ENCODE results near the gene BRF1. TPM values are rescaled to one million over a fixed set of nuclear protein-coding genes. Genes with fewer than 3 reads are reported as not detected.

Gene BRF1
- total RNA-seq, 2 experiments from 2014 or later, result 23.7 to 26.4 TPM

- H3K4me2 ChIP-seq (ENCODE audit: low read length), result no peak overlapping the region
- POLR2A ChIA-PET, result no interaction called here
- no peak for DNase-seq (ENCODE audit: low spot score)
- no peak overlapping the region for H2AFZ ChIP-seq (ENCODE audit: low read length)
- BruUV-seq (replicated peaks), result no TSS peak
- H4K20me1 ChIP-seq (ENCODE audit: insufficient read depth, low read length), result no peaks in the 10 kb centered on the region; the same call in 1 of the 2 replicates
- intact Hi-C loops (cut with micrococcal nuclease; ENCODE audit: unreplicated experiment), result no loop called here
- no peak overlapping the region for H3K4me3 ChIP-seq (ENCODE audit: low read depth, low read length, poor library complexity, severe bottlenecking)
- H3K36me3 ChIP-seq (ENCODE audit: insufficient read depth, low read length), result no peaks in the 10 kb centered on the region
- no peaks in the 10 kb centered on the region for H3K9me3 ChIP-seq (ENCODE audit: low read length)
- no peak overlapping the region for H3K27ac ChIP-seq (ENCODE audit: low read depth, low read length, poor library complexity, severe bottlenecking)
- no peaks in the 10 kb centered on the region for H3K4me1 ChIP-seq (ENCODE audit: insufficient read depth, low read length, poor library complexity, severe bottlenecking)
- H3K9me2 ChIP-seq (ENCODE audit: insufficient read depth, low read length), result no peaks in the 10 kb centered on the region
- H3K79me2 ChIP-seq (ENCODE audit: insufficient read depth, low read depth, low read length), result no peaks in the 10 kb centered on the region
- CTCF ChIA-PET (ENCODE audit: unreplicated experiment), result no interaction called here
- TF ChIP-seq CTCF (conservative IDR thresholded peaks at IDR 0.05; ENCODE audit: low read length), result no peak
- TF ChIP-seq EZH2phosphoT487 (IDR thresholded peaks at IDR 0.05; ENCODE audit: borderline replicate concordance, low read depth, low read length), result no peak
Observed at GRCh38 chr14:105212541-105213300, 88.1 kb downstream of the BRF1 start.

GRCh38 chr14:105211758-105212089 is 89.1 kb downstream of the BRF1 start:
- no TSS peak for BruUV-seq (replicated peaks)
- TF ChIP-seq EZH2phosphoT487 (IDR thresholded peaks at IDR 0.05; ENCODE audit: borderline replicate concordance, low read depth, low read length), result no peak
- TF ChIP-seq CTCF (conservative IDR thresholded peaks at IDR 0.05; ENCODE audit: low read length), result no peak
- Histone ChIP-seq H4K20me1 (ENCODE audit: insufficient read depth, low read length) (no peaks in the 10 kb centered on the region; the same call in 1 of the 2 replicates), H3K4me2 (ENCODE audit: low read length) (no peak overlapping the region), H2AFZ (ENCODE audit: low read length) (no peak overlapping the region), H3K27ac (ENCODE audit: low read depth, low read length, poor library complexity, severe bottlenecking) (no peak overlapping the region), H3K9me2 (ENCODE audit: insufficient read depth, low read length) (no peaks in the 10 kb centered on the region), H3K36me3 (ENCODE audit: insufficient read depth, low read length) (no peaks in the 10 kb centered on the region), H3K4me3 (ENCODE audit: low read depth, low read length, poor library complexity, severe bottlenecking) (no peak overlapping the region), H3K4me1 (ENCODE audit: insufficient read depth, low read length, poor library complexity, severe bottlenecking) (no peaks in the 10 kb centered on the region), H3K79me2 (ENCODE audit: insufficient read depth, low read depth, low read length) (no peaks in the 10 kb centered on the region), H3K9me3 (ENCODE audit: low read length) (no peaks in the 10 kb centered on the region)
- intact Hi-C loops (cut with micrococcal nuclease; ENCODE audit: unreplicated experiment), result no loop called here
- DNase-seq (ENCODE audit: low spot score), result no peak
- ChIA-PET POLR2A (no interaction called here), CTCF (ENCODE audit: unreplicated experiment) (no interaction called here)

- no peaks in the 10 kb centered on the region for H3K36me3 ChIP-seq (ENCODE audit: insufficient read depth, low read length)
- no TSS peak for BruUV-seq (replicated peaks)
- CTCF ChIA-PET (ENCODE audit: unreplicated experiment), result no interaction called here
- no peak overlapping the region for H3K27ac ChIP-seq (ENCODE audit: low read depth, low read length, poor library complexity, severe bottlenecking)
- H2AFZ ChIP-seq (ENCODE audit: low read length), result no peak overlapping the region
- H4K20me1 ChIP-seq (ENCODE audit: insufficient read depth, low read length), result no peaks in the 10 kb centered on the region; the same call in 1 of the 2 replicates
- H3K9me2 ChIP-seq (ENCODE audit: insufficient read depth, low read length), result no peaks in the 10 kb centered on the region
- intact Hi-C loops (cut with micrococcal nuclease; ENCODE audit: unreplicated experiment), result no loop called here
- no peak overlapping the region for H3K4me2 ChIP-seq (ENCODE audit: low read length)
- no peaks in the 10 kb centered on the region for H3K9me3 ChIP-seq (ENCODE audit: low read length)
- no peaks in the 10 kb centered on the region for H3K79me2 ChIP-seq (ENCODE audit: insufficient read depth, low read depth, low read length)
- DNase-seq (ENCODE audit: low spot score), result no peak
- POLR2A ChIA-PET, result no interaction called here
- no peak overlapping the region for H3K4me3 ChIP-seq (ENCODE audit: low read depth, low read length, poor library complexity, severe bottlenecking)
- TF ChIP-seq EZH2phosphoT487 (IDR thresholded peaks at IDR 0.05; ENCODE audit: borderline replicate concordance, low read depth, low read length) (no peak), CTCF (conservative IDR thresholded peaks at IDR 0.05; ENCODE audit: low read length) (no peak)
- H3K4me1 ChIP-seq (ENCODE audit: insufficient read depth, low read length, poor library complexity, severe bottlenecking), result no peaks in the 10 kb centered on the region
Observed at GRCh38 chr14:105211086-105211757, 89.6 kb downstream of the BRF1 start.

Data from OCI-LY7 (cell line).